ENCODE measurements around the gene TSPAN4.
A peak's percentile ranks its signal among the peaks of the same experiment; 100 is the strongest.

TSPAN4 gene

GRCh38 chr11:907668-908067 lies 65.0 kb downstream of the TSPAN4 start:
- no peak for DNase-seq (ENCODE audit: low read depth, low spot score)
- no peak for TF ChIP-seq CTCF (IDR thresholded peaks at IDR 0.05; ENCODE audit: insufficient read depth, low read length, missing control alignments)
- no peak overlapping the region for H3K4me3 ChIP-seq (ENCODE audit: low read depth, low read length)
- CTCF ChIA-PET = no interaction called here
- POLR2A ChIA-PET = no interaction called here

- DNase-seq (ENCODE audit: low read depth, low spot score) = no peak
- POLR2A ChIA-PET = no interaction called here
- CTCF ChIA-PET = interaction anchor here (0.9 kb wide), 1 partner anchor 17 kb away, joined by 3 read pairs; no protein-coding TSS in a partner anchor
- TF ChIP-seq CTCF (IDR thresholded peaks at IDR 0.05; ENCODE audit: insufficient read depth, low read length, missing control alignments) = no peak
- no peak overlapping the region for H3K4me3 ChIP-seq (ENCODE audit: low read depth, low read length)
These were observed 65.6 kb downstream of the TSPAN4 start for GRCh38 chr11:908273-908672.

GRCh38 chr11:909406-909805 lies 66.8 kb downstream of the TSPAN4 start:
- TF ChIP-seq CTCF (IDR thresholded peaks at IDR 0.05; ENCODE audit: insufficient read depth, low read length, missing control alignments) = no peak
- POLR2A ChIA-PET = no interaction called here
- CTCF ChIA-PET = interaction anchor here (1.1 to 4.7 kb wide), 3 partner anchors 9 to 67 kb away, joined by 3 to 35 read pairs (median 4); partner anchors contain the start of gene AP2A2
- DNase-seq (ENCODE audit: low read depth, low spot score) = no peak
- H3K4me3 ChIP-seq (ENCODE audit: low read depth, low read length) = peak overlapping the region; percentile 85

GRCh38 chr11:910044-910588 lies 67.5 kb downstream of the TSPAN4 start:
- peak overlapping the region; percentile 85 for H3K4me3 ChIP-seq (ENCODE audit: low read depth, low read length)
- ChIA-PET POLR2A (interaction anchor here (2.3 kb wide), 1 partner anchor 66 kb away, joined by 6 read pairs; no protein-coding TSS in a partner anchor), CTCF (interaction anchor here (1.1 to 4.7 kb wide), 4 partner anchors 10 to 66 kb away, joined by 3 to 35 read pairs (median 10); partner anchors contain the start of gene AP2A2)
- no peak for TF ChIP-seq CTCF (IDR thresholded peaks at IDR 0.05; ENCODE audit: insufficient read depth, low read length, missing control alignments)
- no peak for DNase-seq (ENCODE audit: low read depth, low spot score)

- CTCF ChIA-PET = interaction anchor here (1.1 to 4.7 kb wide), 4 partner anchors 11 to 119 kb away, joined by 3 to 35 read pairs (median 10); partner anchors contain the start of gene AP2A2
- no peak for DNase-seq (ENCODE audit: low read depth, low spot score)
- no peak for TF ChIP-seq CTCF (IDR thresholded peaks at IDR 0.05; ENCODE audit: insufficient read depth, low read length, missing control alignments)
- POLR2A ChIA-PET = interaction anchor here (2.3 kb wide), 1 partner anchor 66 kb away, joined by 6 read pairs; no protein-coding TSS in a partner anchor
- peak within 1 kb of the TSS; percentile 85 for H3K4me3 ChIP-seq (ENCODE audit: low read depth, low read length)
These were observed 68.0 kb downstream of the TSPAN4 start, which contains the start of gene CHID1 for GRCh38 chr11:910589-911030. CHID1 (minus strand) TSS chr11:910810; CDS start chr11:904816, 5,994 bp downstream.

GRCh38 chr11:911031-911889 lies 68.6 kb downstream of the TSPAN4 start:
- TF ChIP-seq CTCF (IDR thresholded peaks at IDR 0.05; ENCODE audit: insufficient read depth, low read length, missing control alignments) = no peak
- peak overlapping the region; percentile 85 for H3K4me3 ChIP-seq (ENCODE audit: low read depth, low read length)
- ChIA-PET CTCF (interaction anchor here (1.1 to 4.7 kb wide), 3 partner anchors 10 to 119 kb away, joined by 3 to 35 read pairs (median 15); partner anchors contain the start of gene AP2A2), POLR2A (interaction anchor here (2.3 kb wide), 1 partner anchor 67 kb away, joined by 6 read pairs; no protein-coding TSS in a partner anchor)
- DNase-seq (ENCODE audit: low read depth, low spot score) = no peak

Data from AG04449 (cell line).